ENCODE data around the gene ZNF621.

The ZNF621 gene

DNA sequence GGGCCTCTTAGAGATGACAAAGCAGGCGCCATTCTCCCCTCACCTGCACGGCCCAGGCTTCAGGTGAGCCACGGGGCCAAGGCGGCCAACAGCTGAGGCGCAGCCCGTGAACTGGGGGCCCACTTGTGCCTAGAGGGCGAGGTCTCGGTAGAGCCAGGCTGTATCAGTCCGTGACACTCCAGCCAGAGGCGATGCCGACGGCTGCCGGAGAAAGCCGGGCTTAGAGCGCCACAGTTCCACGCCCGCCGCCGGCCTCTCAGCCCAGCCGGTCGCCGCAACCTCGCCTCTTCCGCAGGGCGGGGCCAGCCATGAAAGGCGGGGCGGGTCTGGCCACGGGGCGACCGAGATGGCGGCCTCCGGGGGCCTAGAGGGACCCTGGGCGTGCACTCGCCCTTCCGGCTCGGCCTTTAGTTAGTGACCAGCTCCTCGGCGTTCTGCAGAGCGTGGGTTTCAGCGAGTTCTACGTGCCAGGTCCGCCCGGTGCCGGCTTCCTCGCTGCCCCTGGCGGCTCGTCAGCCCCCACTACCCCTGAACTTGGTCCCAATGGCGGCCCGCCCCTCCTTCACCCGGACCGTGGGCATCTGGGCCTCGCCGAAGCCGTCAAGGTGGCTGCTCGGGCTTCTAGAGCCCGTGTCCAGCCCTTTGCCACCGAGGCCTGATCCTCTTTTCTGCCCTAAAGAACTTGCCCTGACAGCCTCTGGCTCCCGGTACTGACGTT is at the start of gene ZNF621:
Gene ZNF621 (plus strand): TSS at position 393 of the 718 bp plus-strand sequence. CDS start 881 bp downstream, outside the sequence.
- DNase-seq (ENCODE audit: low read depth), result peak; percentile 82

DNA sequence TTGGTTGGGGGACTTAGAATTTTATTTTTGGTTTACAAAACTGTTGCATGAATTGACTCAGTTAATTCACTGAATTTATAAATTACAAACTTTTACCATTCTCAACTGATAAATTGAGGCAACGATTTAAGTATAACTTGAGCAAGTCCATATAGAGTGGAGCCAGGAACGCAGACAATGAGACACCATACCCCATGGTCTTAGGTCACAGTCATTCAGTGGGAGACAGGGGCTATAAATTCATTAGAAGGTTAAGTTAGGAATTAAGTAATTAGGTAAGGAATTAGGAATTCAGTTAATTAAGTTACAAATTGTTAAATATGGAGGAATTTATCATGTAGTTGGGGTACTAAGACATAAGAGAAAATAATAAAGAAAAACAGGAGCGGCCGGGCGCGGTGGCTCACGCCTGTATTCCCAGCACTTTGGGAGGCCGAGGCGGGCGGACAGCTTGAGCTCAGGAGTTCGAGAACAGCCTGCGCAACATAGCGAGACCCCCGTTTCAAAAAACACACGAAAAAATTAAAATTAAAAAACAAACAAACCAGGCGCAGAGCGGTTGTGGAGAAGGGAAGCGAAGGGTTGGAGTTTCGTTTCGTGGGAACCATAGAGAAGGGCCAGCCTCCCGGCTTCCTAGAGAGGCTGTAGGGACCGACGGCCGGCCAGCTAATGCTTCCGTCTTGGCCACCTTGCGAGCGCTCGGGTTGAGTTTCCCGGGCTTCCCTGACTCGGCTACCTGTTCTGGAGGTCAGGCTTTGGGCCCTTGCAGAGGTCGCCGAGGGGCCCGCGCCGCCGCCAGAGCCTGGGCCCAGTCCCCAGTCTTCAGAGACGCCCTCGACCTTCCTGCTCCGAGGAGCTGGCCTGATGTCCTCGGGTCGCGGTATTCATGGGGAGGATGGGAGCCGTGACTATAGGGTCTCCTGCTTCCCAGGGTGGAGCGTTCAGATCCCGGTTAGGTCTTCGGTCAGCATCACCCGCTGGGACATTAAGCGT is 48.0 kb upstream of the ZNF621 start, which contains the start of gene ZNF619:
Gene ZNF619 (plus strand): TSS at position 645 of the 993 bp plus-strand sequence. CDS start 858 bp downstream, outside the sequence.
- peak; percentile 70 for DNase-seq (ENCODE audit: low read depth)

DNA sequence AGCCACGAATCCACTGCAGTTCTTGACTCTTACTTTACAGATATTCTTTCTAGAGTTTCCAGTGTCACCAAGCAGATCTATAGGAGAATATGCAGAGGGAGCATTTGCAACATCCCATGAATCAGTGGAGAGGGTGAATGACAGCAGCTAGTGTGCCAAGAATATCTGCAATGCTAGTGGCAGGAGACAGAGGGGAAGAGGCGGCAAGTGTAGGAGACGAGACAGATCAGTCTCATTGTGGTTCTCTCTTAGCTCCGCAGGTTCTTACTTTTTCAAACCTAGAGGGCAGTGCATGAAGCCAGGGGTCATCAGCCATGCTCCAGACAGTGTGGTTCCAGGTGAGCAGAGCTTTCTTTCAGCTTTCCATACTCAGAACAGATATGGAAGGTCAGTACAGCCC is 47.1 kb upstream of the ZNF621 start:
- DNase-seq (ENCODE audit: low read depth), result peak; percentile 12

DNA sequence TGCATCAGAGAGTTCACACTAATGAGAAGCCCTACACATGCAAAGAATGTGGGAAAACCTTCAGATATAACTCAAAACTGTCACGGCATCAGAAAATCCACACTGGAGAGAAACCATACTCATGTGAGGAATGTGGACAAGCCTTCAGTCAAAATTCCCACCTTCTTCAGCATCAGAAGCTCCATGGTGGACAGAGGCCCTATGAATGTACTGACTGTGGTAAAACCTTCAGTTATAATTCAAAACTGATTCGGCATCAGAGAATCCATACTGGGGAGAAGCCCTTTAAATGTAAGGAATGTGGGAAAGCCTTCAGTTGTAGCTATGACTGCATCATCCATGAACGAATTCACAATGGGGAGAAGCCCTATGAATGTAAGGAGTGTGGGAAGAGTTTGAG is 37.6 kb upstream of the ZNF621 start:
- DNase-seq (ENCODE audit: low read depth), result no peak

DNA sequence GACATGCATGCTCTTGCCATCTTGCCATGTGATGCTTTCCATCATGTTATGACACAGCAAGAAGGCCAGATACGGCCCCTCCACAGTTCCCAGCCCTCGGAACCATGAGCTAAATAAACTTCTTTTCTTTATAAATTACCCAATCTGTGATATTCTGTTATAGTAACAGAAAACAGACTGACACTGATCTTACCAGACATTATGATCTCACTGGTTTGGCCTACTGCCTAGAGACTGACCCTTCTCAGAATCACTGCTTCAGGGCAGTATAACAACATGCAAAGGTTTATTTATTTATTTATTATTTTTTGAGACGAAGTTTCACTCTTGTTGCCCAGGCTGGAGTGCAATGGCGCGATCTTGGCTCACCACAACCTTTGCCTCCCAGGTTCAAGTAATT is 33.8 kb upstream of the ZNF621 start:
- DNase-seq (ENCODE audit: low read depth), result peak; percentile 79

DNA sequence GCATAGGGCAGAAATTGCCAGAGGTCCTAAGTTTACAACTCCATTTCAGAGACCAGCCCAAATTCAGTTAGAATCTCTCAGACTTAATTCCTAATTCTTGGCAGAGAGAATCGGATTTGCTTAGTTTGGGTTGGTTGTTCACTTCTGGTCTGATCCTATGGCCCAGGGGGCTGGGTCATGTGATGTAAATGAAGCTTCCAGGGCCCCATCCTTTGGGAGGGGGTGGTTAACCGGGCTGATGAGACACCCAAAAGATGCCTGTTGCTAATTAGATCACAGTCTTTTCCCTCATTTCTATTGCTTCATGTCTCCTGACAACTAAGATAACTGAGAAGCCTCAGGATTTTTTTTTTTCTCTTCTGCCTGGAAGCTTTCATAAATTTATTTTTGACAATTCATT is 30.1 kb upstream of the ZNF621 start:
- no peak for DNase-seq (ENCODE audit: low read depth)

DNA sequence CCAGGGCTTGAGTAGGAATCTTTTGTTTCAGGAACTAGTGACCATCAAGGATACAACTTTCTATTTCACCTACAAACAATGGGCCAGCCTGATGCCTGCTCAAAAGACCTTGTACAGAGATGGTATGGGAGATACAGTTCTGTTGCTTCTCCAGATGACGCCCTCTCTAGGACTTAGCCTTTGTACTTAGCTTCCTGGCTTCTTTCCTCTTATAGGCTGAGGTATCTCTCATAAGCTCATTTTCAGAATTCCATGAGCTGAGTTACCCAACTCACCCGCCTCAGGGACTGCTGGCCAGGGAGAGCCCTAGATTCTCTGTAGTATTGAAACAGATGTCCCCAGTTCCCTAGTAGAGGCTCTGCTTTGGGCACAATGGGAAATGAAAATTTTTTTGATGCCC is 27.5 kb upstream of the ZNF621 start:
- no peak for DNase-seq (ENCODE audit: low read depth)

DNA sequence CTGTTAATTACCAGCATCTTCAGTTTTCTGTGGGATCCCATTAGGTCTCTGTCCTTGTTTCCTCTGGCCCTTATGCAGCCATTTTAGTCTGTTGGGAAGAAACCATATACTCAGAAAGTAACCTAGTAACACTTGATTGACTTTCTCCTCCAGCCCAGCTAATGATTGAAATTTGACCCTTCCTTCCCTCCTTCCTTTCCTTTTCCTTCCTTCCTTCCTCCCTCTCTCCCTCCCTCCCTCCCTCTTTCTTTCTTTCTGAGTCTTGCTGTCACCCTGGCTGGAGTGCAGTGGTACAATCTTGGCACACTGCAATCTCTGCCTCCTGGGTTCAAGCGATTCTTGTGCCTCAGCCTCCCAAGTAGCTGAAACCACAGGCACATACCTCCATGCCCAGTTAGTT is 24.8 kb upstream of the ZNF621 start:
- no peak for DNase-seq (ENCODE audit: low read depth)

DNA sequence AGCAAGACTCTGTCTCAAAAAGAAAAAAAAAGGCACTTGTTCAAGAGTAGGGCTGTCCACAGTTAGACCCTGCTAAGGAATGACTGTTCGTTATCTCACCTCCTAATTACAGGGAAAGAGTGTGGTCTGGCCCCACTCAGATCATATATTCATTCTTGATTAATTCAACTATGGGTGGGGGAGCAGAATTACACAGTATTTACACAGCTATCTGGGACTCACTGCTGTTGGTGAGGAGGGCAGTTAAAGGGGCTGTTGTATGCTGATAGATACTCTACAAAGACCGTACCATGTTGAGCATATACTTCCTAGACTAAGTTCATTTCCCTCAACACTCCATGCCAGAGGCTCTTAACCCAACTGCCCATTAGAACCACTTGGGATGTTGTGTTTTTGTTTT is 22.7 kb upstream of the ZNF621 start:
- DNase-seq (ENCODE audit: low read depth), result no peak

DNA sequence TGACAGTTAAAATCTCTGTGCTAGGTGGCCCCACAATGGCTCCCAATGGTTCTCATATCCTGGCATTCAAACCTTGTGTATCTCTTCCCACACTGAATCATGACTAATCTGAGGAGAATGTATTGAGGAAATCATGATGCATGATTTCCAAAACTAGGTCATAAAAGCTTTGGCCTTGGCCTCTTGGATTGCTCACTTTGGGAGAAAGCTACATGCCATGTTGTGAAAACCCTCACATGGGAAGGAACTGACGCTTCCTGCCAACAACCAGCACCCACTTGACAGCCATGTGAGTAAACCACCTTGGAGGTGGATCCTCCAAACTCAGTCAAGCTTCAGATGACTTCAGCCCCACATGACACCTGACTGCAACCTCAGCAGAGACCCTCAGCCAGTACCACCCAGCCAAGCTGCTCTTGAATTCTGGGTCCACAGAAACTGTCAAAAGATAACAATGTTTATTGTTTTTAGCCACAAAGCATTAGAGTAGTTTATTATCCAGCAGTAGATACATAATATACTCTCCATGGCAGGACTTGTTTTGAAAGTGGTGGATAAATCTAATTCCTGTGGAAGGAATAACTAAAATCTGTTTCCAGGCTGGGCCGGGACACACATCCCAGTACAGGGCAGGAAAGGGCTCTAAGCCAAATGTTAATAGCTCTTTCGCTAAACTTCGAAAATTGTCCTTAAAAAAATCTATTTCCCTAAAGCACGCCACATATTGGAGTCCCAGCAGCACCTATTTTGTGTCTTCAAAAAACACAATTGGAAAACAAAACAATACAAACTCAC is 19.9 kb upstream of the ZNF621 start:
- peak; percentile 97 for DNase-seq (ENCODE audit: low read depth)

DNA sequence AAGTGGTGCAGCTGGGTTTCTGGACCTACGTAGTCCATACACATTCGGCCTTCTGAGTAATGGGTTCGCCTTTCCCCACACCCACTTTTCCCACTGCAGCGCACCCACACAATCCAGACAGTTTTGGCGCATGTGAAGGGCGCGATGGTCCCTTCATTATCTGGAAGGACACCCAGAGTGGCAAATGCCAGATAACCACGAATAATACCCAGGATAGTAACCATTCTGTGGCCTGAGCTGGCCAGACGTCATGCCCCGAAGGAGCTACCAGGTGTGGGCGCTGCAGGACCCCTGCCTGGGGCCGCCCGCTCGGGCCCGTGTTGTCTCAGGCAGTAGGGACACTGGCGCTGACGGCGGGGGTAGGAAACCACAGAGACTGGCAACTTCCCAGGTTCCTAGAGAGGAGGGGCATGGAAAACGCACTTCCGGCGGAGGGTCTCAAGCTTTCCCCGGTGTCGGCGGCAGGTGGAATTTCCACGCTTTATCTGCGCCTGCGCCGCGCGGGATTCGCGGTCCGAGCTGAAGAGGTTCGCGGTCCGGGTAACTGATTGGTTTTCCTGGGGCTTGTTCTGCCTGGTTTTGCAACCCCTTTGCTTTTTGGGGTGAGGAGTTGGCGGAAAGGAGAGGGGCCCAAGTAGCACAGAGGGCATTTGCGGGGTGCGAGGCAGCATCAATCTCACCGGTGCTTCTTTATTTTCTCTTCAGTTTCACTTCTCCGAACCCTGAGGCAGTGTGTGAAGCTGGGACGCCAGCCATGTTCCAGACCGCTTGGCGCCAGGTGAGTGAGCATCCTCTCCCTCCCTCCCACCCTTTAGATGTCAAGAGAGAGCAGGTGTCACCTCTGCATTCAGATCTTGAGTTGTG is 18.9 kb upstream of the ZNF621 start, which contains the start of gene ZNF620:
Gene ZNF620 (plus strand): TSS at position 441 of the 864 bp plus-strand sequence. CDS start 314 bp downstream, at position 755.
- DNase-seq (ENCODE audit: low read depth), result peak; percentile 28

DNA sequence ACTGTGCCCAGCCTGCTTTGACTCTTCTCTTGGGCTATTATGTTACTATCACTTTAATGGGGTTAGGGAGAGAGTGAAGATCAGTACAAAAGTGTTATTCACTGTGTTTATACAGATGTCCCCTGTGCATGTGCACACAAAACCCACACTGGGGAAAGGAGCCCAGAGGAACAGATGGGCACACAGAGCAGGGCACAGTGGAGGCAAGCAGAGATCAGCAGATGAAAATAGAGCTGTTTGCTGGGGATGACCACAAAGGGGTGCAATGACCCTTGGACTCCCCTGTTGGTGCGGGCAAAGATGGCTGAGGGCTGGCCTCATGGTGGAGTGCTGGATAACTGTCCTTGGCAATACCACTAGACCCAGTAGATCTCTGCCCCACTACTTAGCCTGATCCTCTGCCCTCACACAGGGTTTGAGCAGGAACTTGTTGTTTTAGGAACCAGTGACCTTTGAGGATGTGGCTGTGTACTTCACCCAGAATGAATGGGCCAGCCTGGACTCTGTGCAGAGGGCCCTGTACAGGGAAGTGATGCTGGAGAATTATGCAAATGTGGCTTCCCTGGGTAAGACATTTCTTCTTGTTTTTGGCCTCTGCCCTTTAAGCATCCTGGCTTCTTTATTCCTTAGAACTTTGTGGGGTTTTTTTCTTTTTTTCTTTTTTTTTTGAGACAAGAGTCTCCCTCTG is 13.6 kb upstream of the ZNF621 start:
- DNase-seq (ENCODE audit: low read depth), result no peak

DNA sequence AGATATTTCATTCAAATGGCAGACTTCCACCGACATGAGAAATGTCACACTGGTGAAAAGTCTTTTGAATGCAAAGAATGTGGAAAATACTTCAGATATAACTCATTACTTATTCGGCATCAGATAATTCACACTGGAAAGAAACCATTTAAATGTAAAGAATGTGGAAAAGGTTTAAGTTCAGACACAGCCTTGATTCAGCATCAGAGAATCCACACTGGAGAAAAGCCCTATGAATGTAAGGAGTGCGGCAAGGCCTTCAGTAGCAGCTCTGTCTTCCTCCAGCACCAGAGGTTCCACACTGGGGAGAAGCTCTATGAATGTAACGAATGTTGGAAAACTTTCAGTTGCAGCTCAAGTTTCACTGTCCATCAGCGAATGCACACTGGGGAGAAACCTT is 8.6 kb upstream of the ZNF621 start:
- peak; percentile 81 for DNase-seq (ENCODE audit: low read depth)

DNA sequence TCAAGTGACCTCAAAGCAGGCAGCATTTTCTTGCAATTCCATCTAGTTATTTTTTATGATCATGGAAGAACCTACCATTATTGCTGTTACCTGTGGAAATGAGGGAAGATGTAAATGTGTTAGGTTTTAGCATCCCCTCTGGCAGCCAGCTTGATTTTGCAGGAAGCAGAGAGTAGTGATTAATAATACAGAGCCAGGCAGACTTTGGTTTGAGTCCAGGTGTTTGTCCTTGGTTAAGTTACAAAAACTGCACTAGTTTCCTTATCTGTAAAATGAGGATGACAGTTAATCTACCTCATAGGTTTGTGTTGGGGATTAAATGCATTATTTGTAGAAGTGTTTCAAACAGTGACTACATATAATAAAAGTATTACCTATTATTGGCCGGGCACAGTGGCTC is 6.7 kb upstream of the ZNF621 start:
- DNase-seq (ENCODE audit: low read depth), result no peak

DNA sequence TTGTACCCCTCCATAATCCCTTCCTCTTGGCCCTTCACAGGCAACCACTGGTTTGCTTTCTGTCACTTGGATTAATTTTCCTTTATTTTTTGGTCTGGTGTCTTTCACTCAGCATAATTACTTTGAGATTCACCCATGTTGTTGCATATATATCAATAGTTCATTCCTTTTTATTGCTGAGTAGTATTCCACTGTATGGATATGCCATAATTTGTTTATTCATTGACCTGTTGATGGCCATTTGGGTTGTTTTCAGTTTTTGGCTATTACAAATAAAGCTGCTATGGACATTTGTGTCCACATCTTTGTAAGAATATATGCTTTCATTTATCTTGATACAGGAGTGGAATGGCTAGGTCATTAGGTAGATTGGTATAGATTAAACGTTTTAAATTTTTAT is 5.9 kb upstream of the ZNF621 start:
- DNase-seq (ENCODE audit: low read depth), result no peak

DNA sequence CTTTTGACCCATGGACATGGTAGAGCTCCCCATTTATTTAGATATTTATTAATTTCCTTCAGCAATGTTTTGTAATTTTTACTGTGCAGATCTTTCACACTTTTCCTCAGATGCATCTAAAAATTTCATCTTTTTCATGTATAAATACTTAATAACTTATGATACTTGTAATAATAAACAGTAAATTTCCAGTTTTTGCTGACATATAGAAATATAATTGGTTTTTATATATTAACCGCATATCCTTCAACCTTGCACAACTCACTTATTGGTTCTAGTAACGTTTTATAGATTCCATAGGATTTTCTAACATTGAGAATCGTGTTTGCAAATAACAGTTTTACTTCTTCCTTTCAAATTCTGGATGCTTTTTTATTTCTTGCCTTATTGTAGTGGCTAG is 3.5 kb upstream of the ZNF621 start:
- no peak for DNase-seq (ENCODE audit: low read depth)

DNA sequence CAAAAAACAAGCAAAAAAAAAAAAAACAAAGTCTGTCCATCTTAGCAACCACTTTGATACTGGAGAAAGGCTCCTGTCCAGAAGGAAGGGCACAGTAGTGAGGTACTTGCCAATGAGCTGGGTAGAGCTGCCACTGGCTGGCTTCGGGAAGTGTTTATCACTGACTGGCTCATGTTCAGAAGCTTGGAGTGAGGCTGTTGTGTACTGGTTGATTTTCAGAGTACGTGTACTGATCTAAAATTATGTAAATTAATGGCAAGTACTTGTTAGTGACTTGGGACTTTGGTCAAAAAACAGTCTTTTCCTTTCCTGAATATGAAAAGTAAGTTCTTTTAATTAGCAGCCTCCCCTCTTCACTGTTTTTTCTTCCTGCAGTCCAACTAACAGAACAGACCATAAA is 979 bp upstream of the ZNF621 start:
- no peak for DNase-seq (ENCODE audit: low read depth)

DNA sequence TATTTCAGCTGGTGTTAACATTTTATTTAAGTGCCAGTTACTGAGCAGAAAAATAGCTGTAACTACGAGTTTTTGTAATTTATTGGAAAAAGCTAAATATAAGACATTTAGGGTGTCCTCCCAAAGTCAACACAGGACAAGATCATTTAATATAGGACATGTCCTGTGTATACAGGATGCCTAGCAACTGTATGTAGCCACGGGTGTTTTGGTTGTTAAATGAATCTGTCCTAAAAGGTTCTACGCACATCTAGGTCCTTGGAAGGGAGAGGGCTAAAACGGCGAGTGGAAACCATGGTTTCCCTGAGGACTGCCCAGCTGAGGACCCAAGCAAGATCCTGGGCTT is 565 bp upstream of the ZNF621 start:
- DNase-seq (ENCODE audit: low read depth), result peak; percentile 10

DNA sequence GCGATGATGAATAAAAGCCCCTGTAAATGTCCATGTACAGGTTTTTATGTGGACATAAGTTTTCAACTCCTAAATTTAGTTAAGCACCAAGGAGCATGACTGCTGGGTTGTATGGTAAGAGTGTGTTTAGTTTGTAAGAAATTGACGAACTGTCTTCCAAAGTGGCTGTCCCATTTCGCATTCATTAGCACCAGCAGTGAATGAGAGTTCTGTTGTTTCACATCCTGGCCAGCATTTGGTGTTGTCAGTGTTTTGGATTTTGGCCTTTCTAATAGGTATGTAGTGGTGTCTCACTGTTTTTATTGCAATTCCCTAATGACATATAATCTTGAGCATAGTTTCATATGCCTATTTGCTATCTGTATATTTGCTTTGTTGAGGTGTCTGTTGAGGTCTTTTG is 3.7 kb downstream of the ZNF621 start:
- no peak for DNase-seq (ENCODE audit: low read depth)

DNA sequence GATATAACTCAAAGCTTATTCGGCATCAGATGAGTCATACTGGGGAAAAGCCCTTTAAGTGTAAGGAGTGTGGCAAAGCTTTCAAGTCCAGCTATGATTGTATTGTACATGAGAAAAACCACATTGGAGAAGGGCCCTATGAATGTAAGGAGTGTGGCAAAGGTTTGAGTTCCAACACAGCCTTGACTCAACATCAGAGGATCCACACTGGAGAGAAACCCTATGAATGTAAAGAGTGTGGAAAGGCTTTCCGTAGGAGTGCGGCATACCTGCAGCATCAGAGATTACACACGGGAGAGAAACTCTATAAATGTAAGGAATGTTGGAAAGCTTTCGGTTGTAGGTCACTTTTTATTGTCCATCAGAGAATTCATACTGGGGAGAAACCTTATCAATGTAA is 7.5 kb downstream of the ZNF621 start:
- no peak for DNase-seq (ENCODE audit: low read depth)

DNA sequence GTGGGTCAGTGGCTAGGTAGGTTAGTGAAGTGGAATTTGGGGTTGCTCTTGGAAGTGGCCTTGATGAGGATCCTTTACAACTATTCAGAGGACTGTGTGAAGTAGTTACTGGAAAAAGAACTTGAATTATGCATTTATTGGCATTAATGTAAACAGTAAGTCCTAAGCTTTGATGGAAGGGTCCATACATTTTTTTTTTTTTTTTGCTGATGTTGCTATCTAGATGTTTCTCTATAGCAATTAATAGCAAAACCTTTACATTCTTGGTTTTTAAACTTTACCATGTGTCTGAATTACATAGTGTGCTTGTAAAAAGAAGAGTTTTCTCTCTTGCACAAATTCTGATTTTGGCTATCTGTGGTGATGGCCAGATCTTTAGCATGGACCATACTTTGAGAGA is 9.5 kb downstream of the ZNF621 start:
- DNase-seq (ENCODE audit: low read depth), result no peak
